Smooth muscle cell (in vitro differentiated cells): ENCODE results near the gene PGAP3. TPM values are rescaled to one million over a fixed set of nuclear protein-coding genes. Genes with fewer than 3 reads are reported as not detected.

ENCODE experiments used
- DNase-seq: peaks from one replicate; lab custom pipeline; 2025; ENCODE audit not compliant: unreplicated experiment; lab: John Stamatoyannopoulos, UW
- H2AFZ ChIP-seq: fragments of 200-600 bp; sonication (generic); 2 replicates; pipeline ENCODE4 v1.6.0; 2016; ENCODE audit warnings: antibody characterized with exemption, low read depth, mild to moderate bottlenecking
- H3F3A ChIP-seq: fragments of 200-600 bp; sonication (generic); 2 replicates; pipeline ENCODE4 v1.6.0; 2017; ENCODE audit warnings: antibody characterized with exemption, low read depth
- H3K27ac ChIP-seq: fragments of 200-600 bp; sonication (generic); 2 replicates; pipeline ENCODE4 v1.5.1; 2016; ENCODE audit warnings: low read depth, mild to moderate bottlenecking
- H3K27me3 ChIP-seq: fragments of 200-600 bp; sonication (generic); 2 replicates; pipeline ENCODE4 v1.6.1; 2016; ENCODE audit warnings: low read depth, mild to moderate bottlenecking
- H3K36me3 ChIP-seq: fragments of 200-600 bp; sonication (generic); 2 replicates; pipeline ENCODE4 v1.5.1; 2016; ENCODE audit warnings: low read depth
- H3K4me1 ChIP-seq: fragments of 200-600 bp; sonication (generic); 2 replicates; pipeline ENCODE4 v1.5.1; 2016; ENCODE audit warnings: low read depth
- H3K4me2 ChIP-seq: fragments of 200-600 bp; sonication (generic); 2 replicates; pipeline ENCODE4 v1.6.0; 2016; ENCODE audit warnings: mild to moderate bottlenecking
- H3K4me3 ChIP-seq: fragments of 200-600 bp; sonication (generic); 2 replicates; pipeline ENCODE4 v1.5.1; 2016; ENCODE audit warnings: mild to moderate bottlenecking
- H3K79me2 ChIP-seq: fragments of 200-600 bp; sonication (generic); 2 replicates; pipeline ENCODE4 v1.6.0; 2016; ENCODE audit warnings: low read depth, mild to moderate bottlenecking
- H3K9ac ChIP-seq: fragments of 200-600 bp; sonication (generic); 2 replicates; pipeline ENCODE4 v1.6.0; 2016; ENCODE audit warnings: low read depth
- H3K9me3 ChIP-seq: fragments of 200-600 bp; sonication (generic); replicated peaks from 2 replicates; pipeline ENCODE4 v1.5.1; 2016; ENCODE audit warnings: low read depth
- H4K20me1 ChIP-seq: fragments of 200-600 bp; sonication (generic); 2 replicates; pipeline ENCODE4 v1.6.0; 2016; ENCODE audit warnings: low read depth
- WGBS: methylation state at CpG from one replicate; pipeline ENCODE4 v1.1.7; 2016; ENCODE audit warnings: low lambda C conversion rate; 5-methylcytosine and 5-hydroxymethylcytosine counted together
- polyA plus RNA-seq: library from polyadenylated mRNA; unstranded; fragments of >200 nt; fragmentation: Nextera tagmentation; extraction: Ambion mirVana; gene quantifications from 2 replicates; pipeline ENCODE4 v1.2.1, GENCODE V29; 2016
- total RNA-seq: library from RNA; depleted of rRNA; stranded (reverse); fragments of >200 nt; gene quantifications from 2 replicates; pipeline ENCODE4 v1.2.3, GENCODE V29; 2014
- TF ChIP-seq, protein P1 (sequence below): fragments of 200-600 bp; sonication (generic); IDR thresholded peaks from 2 replicates; pipeline ENCODE4 v1.5.1; 2017; ENCODE audit warnings: borderline replicate concordance, mild to moderate bottlenecking, antibody characterized with exemption; ENCODE audit not compliant: insufficient read depth, poor library complexity, severe bottlenecking

The PGAP3 gene
- total and polyA plus RNA-seq, 2 experiments from 2014 or later, result 19.1 to 19.4 TPM

DNA sequence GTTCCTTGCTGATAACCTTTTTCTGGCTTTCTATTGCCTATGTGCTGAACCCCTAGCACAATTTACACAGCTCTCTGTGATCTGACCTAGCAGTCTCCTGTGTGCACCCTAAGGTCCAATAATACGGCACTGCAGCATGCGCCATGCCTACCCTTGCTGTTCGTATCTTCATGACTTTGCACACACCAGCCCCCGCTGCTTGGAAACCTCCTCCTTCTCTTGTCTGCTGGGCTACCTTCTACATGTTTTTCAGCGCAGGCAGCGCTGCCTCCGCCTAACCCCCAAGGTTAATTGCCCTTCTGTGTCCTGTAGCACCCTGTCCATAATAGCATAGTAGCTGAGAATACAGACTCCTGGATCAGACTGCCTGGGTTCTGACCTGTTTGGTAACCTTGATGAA, 49.5 kb downstream of the PGAP3 start:
- H3F3A ChIP-seq, result no peaks in the 10 kb centered on the region
- H3K27me3 ChIP-seq, result no peaks in the 10 kb centered on the region
- H3K36me3 ChIP-seq, result no peaks in the 10 kb centered on the region
- no peak for DNase-seq
- peaks cover 44% of the 10 kb centered on the region for H4K20me1 ChIP-seq
- H3K4me2 ChIP-seq, result peak overlapping the region; percentile 95
- H3K4me1 ChIP-seq, result peaks cover 13% of the 10 kb centered on the region
- no peak overlapping the region for H3K4me3 ChIP-seq
- 96% methylated on average over 7 of the region's 7 CpGs for WGBS
- no peak overlapping the region for H2AFZ ChIP-seq
- H3K27ac ChIP-seq, result no peak overlapping the region
- H3K79me2 ChIP-seq, result peaks cover 50% of the 10 kb centered on the region
- H3K9me3 ChIP-seq, result no peaks in the 10 kb centered on the region
- H3K9ac ChIP-seq, result no peak overlapping the region
- TF ChIP-seq, protein P1, sequence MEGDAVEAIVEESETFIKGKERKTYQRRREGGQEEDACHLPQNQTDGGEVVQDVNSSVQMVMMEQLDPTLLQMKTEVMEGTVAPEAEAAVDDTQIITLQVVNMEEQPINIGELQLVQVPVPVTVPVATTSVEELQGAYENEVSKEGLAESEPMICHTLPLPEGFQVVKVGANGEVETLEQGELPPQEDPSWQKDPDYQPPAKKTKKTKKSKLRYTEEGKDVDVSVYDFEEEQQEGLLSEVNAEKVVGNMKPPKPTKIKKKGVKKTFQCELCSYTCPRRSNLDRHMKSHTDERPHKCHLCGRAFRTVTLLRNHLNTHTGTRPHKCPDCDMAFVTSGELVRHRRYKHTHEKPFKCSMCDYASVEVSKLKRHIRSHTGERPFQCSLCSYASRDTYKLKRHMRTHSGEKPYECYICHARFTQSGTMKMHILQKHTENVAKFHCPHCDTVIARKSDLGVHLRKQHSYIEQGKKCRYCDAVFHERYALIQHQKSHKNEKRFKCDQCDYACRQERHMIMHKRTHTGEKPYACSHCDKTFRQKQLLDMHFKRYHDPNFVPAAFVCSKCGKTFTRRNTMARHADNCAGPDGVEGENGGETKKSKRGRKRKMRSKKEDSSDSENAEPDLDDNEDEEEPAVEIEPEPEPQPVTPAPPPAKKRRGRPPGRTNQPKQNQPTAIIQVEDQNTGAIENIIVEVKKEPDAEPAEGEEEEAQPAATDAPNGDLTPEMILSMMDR, result no peak

DNA sequence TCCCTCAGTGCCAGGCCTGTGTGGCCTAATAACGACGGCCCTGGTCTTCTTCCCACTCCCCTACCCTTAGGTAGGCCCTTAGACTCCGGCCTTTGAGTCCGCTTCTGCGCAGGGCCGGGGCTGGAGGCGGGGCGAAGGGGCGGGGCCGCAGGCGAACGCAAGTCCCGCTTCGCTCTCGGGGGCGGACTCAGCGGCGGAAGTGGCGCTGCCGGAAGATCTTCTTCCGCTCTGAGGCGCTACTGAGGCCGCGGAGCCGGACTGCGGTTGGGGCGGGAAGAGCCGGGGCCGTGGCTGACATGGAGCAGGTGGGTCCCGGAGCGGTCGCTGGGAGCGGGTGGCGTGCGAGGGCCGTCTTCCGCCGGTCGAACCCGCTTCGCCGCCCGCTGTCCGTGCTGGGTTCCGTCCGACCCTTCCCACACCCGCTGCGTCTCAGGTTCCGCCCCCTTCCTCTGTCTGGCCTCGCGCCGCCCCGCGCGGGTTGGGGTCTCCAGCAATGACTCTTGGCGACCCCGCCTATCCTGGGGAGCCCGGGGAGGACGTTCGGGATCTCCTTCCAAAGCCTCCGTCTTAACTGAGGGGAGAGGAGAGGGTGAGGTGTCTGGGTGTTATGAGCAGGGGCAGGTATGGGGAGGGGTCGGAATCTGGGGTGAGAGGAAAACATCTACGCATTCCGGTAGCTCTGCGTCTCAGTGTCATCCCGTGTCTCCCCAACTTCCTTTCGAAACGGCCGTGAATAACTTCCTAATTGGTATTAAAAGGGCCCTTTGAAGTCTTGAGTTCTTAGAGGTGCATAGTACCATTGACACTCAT, 50.7 kb downstream of the PGAP3 start, which contains the start of gene STARD3:
TSS of gene STARD3 (plus strand) at position 218 of the 810 bp plus-strand sequence. CDS start 16,388 bp downstream, outside the sequence.
- Histone ChIP-seq H3K9ac (peak within 1 kb of the TSS; percentile 84), H3K9me3 (no peaks in the 10 kb centered on the region), H3K27me3 (peaks cover 5% of the 10 kb centered on the region), H3K36me3 (no peaks in the 10 kb centered on the region), H3K27ac (peak within 1 kb of the TSS; percentile 22), H4K20me1 (peaks cover 32% of the 10 kb centered on the region), H3K79me2 (peaks cover 45% of the 10 kb centered on the region), H2AFZ (peak within 1 kb of the TSS; percentile 89), H3F3A (no peaks in the 10 kb centered on the region), H3K4me2 (peak within 1 kb of the TSS; percentile 95), H3K4me3 (peak within 1 kb of the TSS; percentile 94), H3K4me1 (peaks cover 13% of the 10 kb centered on the region)
- WGBS, result under 1% methylated on average over 62 of the region's 69 CpGs
- peak; percentile 49 for DNase-seq
- TF ChIP-seq, protein P1, result peak; percentile 6

DNA sequence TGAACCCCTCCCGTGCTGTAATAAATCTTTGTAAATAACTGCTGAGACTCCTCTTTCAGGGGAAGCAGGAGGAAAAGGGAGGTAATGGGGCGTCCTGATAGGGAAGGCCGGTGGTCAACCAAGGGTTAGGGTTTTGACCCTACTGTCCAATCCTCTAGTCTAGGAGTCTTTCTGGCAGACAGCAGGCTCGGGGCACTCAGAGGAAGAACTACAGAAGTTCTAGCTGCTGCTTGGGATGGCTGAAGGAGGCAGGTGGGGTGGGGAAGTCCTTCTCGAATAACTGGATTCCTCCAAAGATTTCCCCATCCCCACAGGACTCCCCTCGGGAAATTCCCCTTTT, 51.3 kb downstream of the PGAP3 start:
- peaks cover 13% of the 10 kb centered on the region for H3K4me1 ChIP-seq
- H3K4me3 ChIP-seq, result peak overlapping the region; percentile 94
- 54% methylated on average over 6 of the region's 6 CpGs for WGBS

More for the DNA sequence above, 51.3 kb downstream of the PGAP3 start:
- DNase-seq, result no peak
- Histone ChIP-seq H3K27me3 (peaks cover 8% of the 10 kb centered on the region), H2AFZ (peak overlapping the region; percentile 89), H3K36me3 (no peaks in the 10 kb centered on the region), H3K4me2 (peak overlapping the region; percentile 95), H3K27ac (no peak overlapping the region), H3F3A (no peaks in the 10 kb centered on the region), H3K9me3 (no peaks in the 10 kb centered on the region), H3K9ac (peak overlapping the region; percentile 84), H3K79me2 (peaks cover 42% of the 10 kb centered on the region), H4K20me1 (peaks cover 27% of the 10 kb centered on the region)
- TF ChIP-seq, protein P1, result no peak
